SJCRH30 (cell line): Measurements from ENCODE around the gene WDR90. TPM values are rescaled to one million over a fixed set of nuclear protein-coding genes. Genes with fewer than 3 reads are reported as not detected.
A peak's percentile ranks its signal among the peaks of the same experiment; 100 is the strongest.
"Not testable (repeated sequence)": the region's sequence is repeated elsewhere in the genome, so short reads cannot be mapped to it uniquely, and the experiment has no call there.

Experiments
- DNase-seq, 2 experiments: peaks; one replicate each; pipeline ENCODE4 v3.0.0-alpha.2; 2015 to 2020
- H3K27ac ChIP-seq: fragments of 250-450 bp; sonication (Bioruptor Pico); 2 replicates; pipeline ENCODE4 v1.5.1; 2020; ENCODE audit warnings: mild to moderate bottlenecking, moderate library complexity
- H3K27me3 ChIP-seq: fragments of 250-450 bp; sonication (Bioruptor Pico); 2 replicates; pipeline ENCODE4 v1.5.1; 2020; ENCODE audit warnings: mild to moderate bottlenecking, moderate library complexity
- H3K36me3 ChIP-seq: fragments of 250-450 bp; sonication (Bioruptor Pico); 2 replicates; pipeline ENCODE4 v1.5.1; 2020; ENCODE audit warnings: mild to moderate bottlenecking, moderate library complexity
- H3K4me1 ChIP-seq: fragments of 250-450 bp; sonication (Bioruptor Pico); 2 replicates; pipeline ENCODE4 v1.5.1; 2020; ENCODE audit warnings: mild to moderate bottlenecking, moderate library complexity
- H3K4me3 ChIP-seq: fragments of 250-450 bp; sonication (Bioruptor Pico); 2 replicates; pipeline ENCODE4 v1.5.1; 2020; ENCODE audit warnings: mild to moderate bottlenecking, moderate library complexity
- H3K9me3 ChIP-seq: fragments of 250-450 bp; sonication (Bioruptor Pico); replicated peaks from 2 replicates; pipeline ENCODE4 v1.5.1; 2020; ENCODE audit warnings: mild to moderate bottlenecking, moderate library complexity
- total RNA-seq: library from RNA; depleted of rRNA; stranded (reverse); fragments of >200 nt; shearing (Covaris generic); gene quantifications from 2 replicates; pipeline ENCODE4 v1.2.3, GENCODE V29; 2014

The WDR90 gene
- total RNA-seq, 1 experiment from 2014 or later = 18.3 TPM

DNA sequence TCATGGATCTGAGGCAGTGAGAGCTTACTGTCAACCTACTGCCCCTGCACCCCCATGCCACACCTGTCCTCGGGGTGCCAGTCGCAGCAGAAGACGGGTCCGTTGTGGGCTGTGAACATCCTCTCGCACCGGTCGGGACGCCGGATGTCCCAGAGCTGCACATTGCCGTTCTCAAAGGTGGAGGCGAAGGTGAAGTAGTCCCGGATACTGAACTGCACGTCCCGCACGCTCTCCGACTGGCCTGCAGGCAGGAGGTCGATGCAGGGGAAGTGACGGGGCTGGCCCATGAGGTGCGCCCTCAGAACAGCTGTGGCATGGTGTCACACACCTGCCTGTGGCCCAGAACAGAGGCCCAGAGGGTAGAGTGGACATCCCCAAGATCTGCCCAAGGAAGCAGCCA, 38.3 kb downstream of the WDR90 start:
- Histone ChIP-seq H3K9me3 (no peaks in the 10 kb centered on the region), H3K4me3 (no peak overlapping the region), H3K4me1 (no peaks in the 10 kb centered on the region; the same call in 1 of the 2 replicates), H3K36me3 (peaks cover 10% of the 10 kb centered on the region), H3K27ac (no peak overlapping the region), H3K27me3 (no peaks in the 10 kb centered on the region)
- DNase-seq = no peak

- Histone ChIP-seq H3K4me1 (no peaks in the 10 kb centered on the region), H3K9me3 (no peaks in the 10 kb centered on the region), H3K36me3 (peaks cover 3% of the 10 kb centered on the region; the same call in 1 of the 2 replicates), H3K27ac (peak overlapping the region; percentile 57; the same call in 1 of the 2 replicates), H3K4me3 (peak overlapping the region; percentile 72), H3K27me3 (no peaks in the 10 kb centered on the region)
- DNase-seq = no peak
Observed at GRCh38 chr16:689175-689897, 40.2 kb downstream of the WDR90 start.

GRCh38 chr16:691242-691641, 42.1 kb downstream of the WDR90 start:
- DNase-seq, H3K4me1 ChIP-seq, H3K9me3 ChIP-seq, H3K27ac ChIP-seq, H3K36me3 ChIP-seq, H3K4me3 ChIP-seq, H3K27me3 ChIP-seq: not testable (repeated sequence)

DNA sequence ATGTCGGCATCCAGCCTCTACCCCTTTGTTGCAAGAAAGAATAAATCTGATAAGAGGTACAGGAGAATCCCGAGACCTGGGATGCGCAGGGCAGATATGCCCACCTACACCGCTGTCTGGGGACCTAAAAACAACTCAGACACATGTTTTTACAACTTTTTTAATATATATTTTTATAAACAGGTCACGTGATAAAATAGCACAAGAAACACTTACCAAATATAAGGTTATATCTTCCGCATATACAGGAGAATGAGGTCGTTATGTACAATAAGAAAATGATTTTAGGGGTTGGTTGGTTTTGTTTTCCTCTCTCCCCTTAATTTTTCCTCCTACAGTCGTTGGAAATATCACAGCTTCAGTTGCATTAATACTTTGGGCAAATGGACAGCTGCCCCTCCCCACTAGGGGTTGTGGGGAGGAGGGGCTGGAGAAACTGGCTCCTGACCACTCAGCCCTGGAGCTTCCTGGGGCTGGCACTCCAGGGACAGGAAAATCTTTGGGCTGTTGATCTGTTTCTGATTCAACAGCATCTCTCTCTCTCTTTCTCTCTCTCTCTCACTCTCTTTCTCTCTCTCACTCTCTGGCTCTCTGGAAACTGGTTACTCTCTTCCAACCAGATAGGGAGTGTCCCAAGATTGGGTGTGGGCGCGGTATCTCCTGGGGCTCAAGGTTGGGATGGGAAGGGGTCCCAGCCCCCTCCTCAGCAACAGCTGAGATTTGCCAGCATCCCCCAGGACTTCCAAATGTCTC, 43.4 kb downstream of the WDR90 start:
- no peak for DNase-seq
- Histone ChIP-seq H3K27me3 (no peaks in the 10 kb centered on the region), H3K9me3 (no peaks in the 10 kb centered on the region), H3K4me3 (no peak overlapping the region), H3K36me3 (no peaks in the 10 kb centered on the region), H3K27ac (no peak overlapping the region), H3K4me1 (no peaks in the 10 kb centered on the region)

GRCh38 chr16:693364-693763, 44.2 kb downstream of the WDR90 start:
- Histone ChIP-seq H3K27ac (no peak overlapping the region), H3K27me3 (no peaks in the 10 kb centered on the region), H3K4me1 (no peaks in the 10 kb centered on the region), H3K36me3 (no peaks in the 10 kb centered on the region), H3K4me3 (no peak overlapping the region), H3K9me3 (no peaks in the 10 kb centered on the region)
- DNase-seq = no peak

DNA sequence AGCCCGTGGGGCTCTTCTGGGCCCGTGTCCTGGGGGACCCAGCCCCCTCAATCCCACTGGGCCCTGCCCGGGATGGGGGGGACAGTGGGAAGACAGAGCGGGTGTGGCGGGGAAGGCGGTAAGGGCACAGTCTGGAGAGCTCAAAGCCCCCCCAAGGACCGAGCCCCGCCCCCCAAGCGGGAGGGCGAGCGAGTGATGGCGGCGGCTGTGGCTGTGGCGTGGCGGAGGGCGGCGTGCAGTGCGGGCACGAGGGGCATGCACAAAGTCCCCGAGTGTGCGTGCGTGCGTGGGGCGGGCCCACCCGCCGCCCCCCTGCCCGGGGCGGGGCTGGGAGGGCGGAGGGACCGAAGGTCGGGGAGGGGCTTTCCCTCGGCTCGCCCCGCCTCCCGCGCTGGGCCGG, 44.6 kb downstream of the WDR90 start:
- Histone ChIP-seq H3K4me1 (no peaks in the 10 kb centered on the region), H3K27me3 (no peaks in the 10 kb centered on the region), H3K4me3 (no peak overlapping the region), H3K9me3 (no peaks in the 10 kb centered on the region), H3K36me3 (no peaks in the 10 kb centered on the region), H3K27ac (no peak overlapping the region)
- DNase-seq = no peak

DNA sequence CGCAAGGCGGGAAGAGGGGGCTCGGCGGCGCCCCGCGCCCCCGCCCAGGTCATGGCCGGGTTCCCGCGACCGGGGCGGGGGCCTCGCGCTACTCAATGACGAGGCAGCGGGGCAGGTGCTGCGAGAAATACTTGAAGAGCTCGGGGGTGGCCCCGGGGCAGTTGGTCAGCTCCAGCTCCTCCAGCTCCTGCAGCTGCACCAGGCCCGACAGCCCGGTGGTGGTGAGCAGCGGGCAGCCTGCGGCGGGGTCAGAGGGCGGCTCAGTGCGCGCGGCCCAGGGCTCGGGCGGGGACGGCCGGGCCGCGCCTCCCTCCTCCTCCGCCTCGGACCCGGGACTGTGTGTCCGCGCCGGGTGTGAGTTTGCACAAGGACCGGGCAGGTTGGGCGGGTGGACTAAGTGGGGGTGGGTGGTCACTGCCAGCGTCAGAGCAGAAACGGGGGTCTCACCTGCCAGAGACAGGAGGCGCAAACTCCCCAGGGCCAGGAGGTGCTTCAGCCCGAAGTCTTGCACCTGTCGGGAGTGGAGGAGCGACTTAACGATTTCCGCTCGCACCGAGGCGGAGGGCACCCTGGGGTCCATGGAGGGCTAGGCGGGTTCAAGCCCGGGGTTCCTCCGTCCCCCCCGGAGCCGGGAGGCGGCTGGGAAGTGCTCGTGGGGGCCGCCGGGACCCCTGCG, 45.2 kb downstream of the WDR90 start:
- H3K4me3 ChIP-seq = no peak overlapping the region
- H3K4me1 ChIP-seq = no peaks in the 10 kb centered on the region
- H3K27ac ChIP-seq = no peak overlapping the region
- H3K27me3 ChIP-seq = no peaks in the 10 kb centered on the region
- H3K9me3 ChIP-seq = no peaks in the 10 kb centered on the region
- no peaks in the 10 kb centered on the region for H3K36me3 ChIP-seq
- no peak for DNase-seq

DNA sequence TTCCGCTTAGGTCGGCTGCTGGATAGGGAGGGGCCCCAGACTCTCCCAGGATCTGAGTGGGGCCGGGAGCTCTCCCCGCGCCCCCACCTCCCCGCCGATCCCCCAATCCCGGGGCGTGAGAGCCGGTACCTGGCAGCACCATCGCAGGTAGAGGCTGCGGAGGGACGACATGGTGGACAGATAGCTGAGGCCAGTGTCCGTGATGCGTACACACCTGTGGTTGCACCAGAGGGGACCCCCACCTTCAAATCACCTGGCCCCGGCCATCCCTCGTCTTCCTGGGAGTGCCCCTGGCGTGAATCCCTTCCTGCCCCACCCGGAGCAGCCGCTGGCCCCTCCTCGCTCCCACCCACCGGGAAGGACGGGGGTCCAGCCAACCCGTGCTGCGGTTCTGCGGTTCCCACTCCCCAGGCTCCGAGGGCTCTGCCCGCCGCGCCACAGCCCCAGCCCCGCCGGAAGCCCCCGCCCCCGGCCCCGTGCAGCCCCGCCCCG, 45.7 kb downstream of the WDR90 start:
- no peaks in the 10 kb centered on the region for H3K27me3 ChIP-seq
- H3K27ac ChIP-seq = no peak overlapping the region
- no peaks in the 10 kb centered on the region for H3K9me3 ChIP-seq
- H3K4me1 ChIP-seq = no peaks in the 10 kb centered on the region
- DNase-seq = no peak
- H3K36me3 ChIP-seq = no peaks in the 10 kb centered on the region
- H3K4me3 ChIP-seq = no peak overlapping the region

DNA sequence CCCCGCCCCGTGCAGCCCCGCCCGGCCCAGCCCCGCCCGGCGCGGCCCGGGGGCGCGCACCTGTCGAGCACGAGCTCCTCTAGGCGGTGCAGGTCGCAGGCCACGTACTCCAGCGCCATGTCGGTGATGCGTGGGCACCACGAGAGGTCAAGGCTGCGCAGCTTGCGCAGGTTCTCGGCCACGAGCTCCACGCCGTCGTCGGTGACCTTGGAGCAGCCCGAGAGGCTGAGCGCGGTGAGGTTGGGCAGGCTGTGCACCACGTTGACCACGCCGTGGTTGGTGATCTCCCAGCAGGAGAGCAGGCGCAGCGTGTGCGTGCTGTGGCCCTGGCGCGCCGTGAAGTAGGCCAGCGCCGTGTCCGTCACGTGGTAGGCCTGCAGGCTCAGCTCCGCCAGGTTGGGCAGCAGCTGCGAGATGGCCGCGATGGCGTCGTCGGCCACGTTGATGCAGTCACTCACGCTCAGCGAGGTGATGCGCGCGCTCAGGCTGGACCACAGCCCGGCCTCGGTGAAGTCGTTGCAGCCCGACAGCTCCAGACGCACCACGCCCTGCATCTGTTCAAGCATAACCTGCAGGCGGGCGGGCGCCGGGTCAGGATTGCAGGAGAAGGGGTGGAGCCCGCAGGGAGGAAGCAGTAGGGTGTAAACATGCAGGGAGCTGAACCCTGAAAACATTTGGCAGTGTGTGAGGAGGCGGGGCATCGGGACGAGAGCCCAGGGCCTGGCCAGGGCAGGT, 46.4 kb downstream of the WDR90 start:
- H3K4me1 ChIP-seq = no peaks in the 10 kb centered on the region
- no peaks in the 10 kb centered on the region for H3K27me3 ChIP-seq
- peak overlapping the region; percentile 42 for H3K4me3 ChIP-seq
- DNase-seq = peak; percentile 58 to 64
- no peaks in the 10 kb centered on the region for H3K9me3 ChIP-seq
- no peak overlapping the region for H3K27ac ChIP-seq
- H3K36me3 ChIP-seq = no peaks in the 10 kb centered on the region

- no peaks in the 10 kb centered on the region for H3K4me1 ChIP-seq
- peaks cover 29% of the 10 kb centered on the region for H3K27me3 ChIP-seq
- DNase-seq = no peak
Observed at GRCh38 chr16:698911-699671, 49.9 kb downstream of the WDR90 start.

DNA sequence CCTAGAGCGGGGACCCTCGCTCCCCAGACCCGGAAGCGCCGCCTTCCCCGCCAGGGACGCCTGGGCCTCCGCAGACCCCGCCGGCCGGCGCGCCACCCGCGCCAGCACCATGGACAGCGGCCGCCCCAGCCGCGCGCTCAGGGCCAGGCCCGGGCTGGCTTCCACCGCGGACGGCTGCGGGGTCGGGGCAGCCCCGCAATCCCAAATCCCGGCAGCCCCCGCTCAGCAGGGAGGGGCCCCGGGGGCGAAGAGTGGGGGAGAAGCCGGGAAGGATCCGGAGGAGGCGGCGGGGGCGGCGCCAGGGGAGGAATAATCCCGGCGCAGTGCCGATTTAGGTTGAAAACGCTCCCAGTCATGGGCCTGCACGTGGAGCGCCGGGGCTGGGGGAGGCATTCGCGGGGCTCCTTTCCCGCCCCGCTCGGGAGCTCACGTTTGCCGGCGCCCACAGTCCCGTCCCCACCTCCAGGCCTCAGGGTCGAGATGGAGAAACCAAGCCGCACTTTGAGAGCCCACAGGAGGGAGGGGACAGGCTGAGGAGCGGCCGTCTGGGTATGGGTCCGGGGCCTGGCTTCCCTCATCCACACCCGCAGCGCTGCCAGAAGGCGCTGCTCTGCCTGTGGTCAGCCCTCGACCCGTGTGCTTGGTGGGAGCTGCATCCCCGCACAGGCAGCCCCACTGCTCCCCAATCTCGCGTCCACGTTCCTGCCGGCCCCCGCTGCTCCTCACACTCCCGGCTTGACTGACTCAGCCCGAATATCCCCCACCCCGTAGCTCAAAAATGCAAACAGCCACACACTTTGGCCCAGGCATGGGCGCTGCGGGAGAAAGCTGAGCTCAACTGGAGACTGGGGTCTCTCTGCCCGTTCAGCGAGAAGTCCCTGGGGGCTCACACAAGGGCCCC, 51.8 kb downstream of the WDR90 start:
- H3K27me3 ChIP-seq = peaks cover 35% of the 10 kb centered on the region
- no peaks in the 10 kb centered on the region for H3K36me3 ChIP-seq
- no peak for DNase-seq
- no peak overlapping the region for H3K27ac ChIP-seq
- no peak overlapping the region for H3K4me3 ChIP-seq
- no peaks in the 10 kb centered on the region for H3K4me1 ChIP-seq
- no peaks in the 10 kb centered on the region for H3K9me3 ChIP-seq

More at GRCh38 chr16:698911-699671, 49.9 kb downstream of the WDR90 start:
- no peaks in the 10 kb centered on the region for H3K36me3 ChIP-seq
- H3K9me3 ChIP-seq = no peaks in the 10 kb centered on the region
- no peak overlapping the region for H3K4me3 ChIP-seq
- no peak overlapping the region for H3K27ac ChIP-seq

- Histone ChIP-seq H3K4me1 (no peaks in the 10 kb centered on the region), H3K9me3 (no peaks in the 10 kb centered on the region), H3K27ac (no peak overlapping the region), H3K27me3 (peaks cover 35% of the 10 kb centered on the region), H3K36me3 (no peaks in the 10 kb centered on the region), H3K4me3 (no peak overlapping the region)
- DNase-seq = no peak
Observed at GRCh38 chr16:702341-702740, 53.2 kb downstream of the WDR90 start.

- no peaks in the 10 kb centered on the region for H3K4me1 ChIP-seq
- H3K27ac ChIP-seq = no peak overlapping the region
- no peak for DNase-seq
- no peaks in the 10 kb centered on the region for H3K36me3 ChIP-seq
- H3K9me3 ChIP-seq = no peaks in the 10 kb centered on the region
- no peak overlapping the region for H3K4me3 ChIP-seq
- peaks cover 35% of the 10 kb centered on the region for H3K27me3 ChIP-seq
Observed at GRCh38 chr16:703406-703805, 54.2 kb downstream of the WDR90 start.
